GM13976 (cell line): ENCODE measurements around the gene RABGAP1.

Experiments
- DNase-seq: peaks from one replicate; pipeline ENCODE4 v3.0.0; 2012; ENCODE audit warnings: low spot score
- in situ Hi-C: fragments of 300-500 bp; cut with MboI; formaldehyde crosslinking; loops from one replicate; pipeline ENCODE4 v1.12.0; 2022; ENCODE audit warnings: low sequenced_read_pairs, mixed read lengths, inconsistent platforms; ENCODE audit not compliant: unreplicated experiment
- TF ChIP-seq, protein P1 (sequence below): IDR thresholded peaks from 2 replicates; pipeline ENCODE4 v1.5.1; 2012; ENCODE audit warnings: borderline replicate concordance, mild to moderate bottlenecking; ENCODE audit not compliant: insufficient read depth; ENCODE audit errors: extremely low read depth, missing control alignments, control extremely low read depth

The RABGAP1 gene

DNA sequence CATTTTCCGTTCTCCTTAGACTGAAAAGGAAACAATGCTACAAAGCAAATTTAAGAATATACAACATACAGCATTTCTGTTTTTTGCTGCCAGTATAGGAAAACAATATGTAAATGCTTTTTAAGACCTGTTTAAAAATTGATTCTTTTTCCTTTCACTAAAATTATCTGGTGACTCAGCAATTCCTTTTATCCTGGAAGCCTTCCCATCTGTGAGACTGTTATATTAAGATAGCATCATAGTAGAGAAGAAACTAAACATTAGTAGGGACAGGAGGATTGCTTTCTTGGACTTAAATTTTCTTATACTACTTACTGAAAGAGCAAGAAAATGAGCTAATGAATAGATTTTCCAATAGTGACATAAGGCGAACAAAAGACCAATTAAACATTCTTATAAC, 62.6 kb downstream of the RABGAP1 start:
- TF ChIP-seq, protein P1, sequence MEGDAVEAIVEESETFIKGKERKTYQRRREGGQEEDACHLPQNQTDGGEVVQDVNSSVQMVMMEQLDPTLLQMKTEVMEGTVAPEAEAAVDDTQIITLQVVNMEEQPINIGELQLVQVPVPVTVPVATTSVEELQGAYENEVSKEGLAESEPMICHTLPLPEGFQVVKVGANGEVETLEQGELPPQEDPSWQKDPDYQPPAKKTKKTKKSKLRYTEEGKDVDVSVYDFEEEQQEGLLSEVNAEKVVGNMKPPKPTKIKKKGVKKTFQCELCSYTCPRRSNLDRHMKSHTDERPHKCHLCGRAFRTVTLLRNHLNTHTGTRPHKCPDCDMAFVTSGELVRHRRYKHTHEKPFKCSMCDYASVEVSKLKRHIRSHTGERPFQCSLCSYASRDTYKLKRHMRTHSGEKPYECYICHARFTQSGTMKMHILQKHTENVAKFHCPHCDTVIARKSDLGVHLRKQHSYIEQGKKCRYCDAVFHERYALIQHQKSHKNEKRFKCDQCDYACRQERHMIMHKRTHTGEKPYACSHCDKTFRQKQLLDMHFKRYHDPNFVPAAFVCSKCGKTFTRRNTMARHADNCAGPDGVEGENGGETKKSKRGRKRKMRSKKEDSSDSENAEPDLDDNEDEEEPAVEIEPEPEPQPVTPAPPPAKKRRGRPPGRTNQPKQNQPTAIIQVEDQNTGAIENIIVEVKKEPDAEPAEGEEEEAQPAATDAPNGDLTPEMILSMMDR, result no peak
- in situ Hi-C loops, result no loop called here
- no peak for DNase-seq

DNA sequence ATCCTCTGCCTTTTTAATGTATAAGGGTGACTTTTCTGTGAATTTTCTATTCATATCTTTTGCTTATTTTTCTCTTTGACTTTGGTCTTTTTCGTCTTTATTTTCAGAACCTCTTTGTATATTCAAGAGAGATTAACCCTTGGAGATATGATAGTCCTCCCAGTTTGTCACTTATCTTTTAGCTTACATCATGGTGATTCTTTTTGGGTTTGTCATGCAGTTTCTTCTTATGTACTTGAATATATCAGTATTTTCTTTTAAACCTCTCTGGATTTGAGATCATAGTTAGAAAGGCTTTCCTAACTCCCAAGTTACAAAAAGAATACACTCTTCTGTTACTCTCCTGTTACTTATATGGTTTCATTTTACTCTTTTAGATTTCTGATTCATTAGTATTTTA, 65.1 kb downstream of the RABGAP1 start:
- DNase-seq, result no peak
- in situ Hi-C loops, result no loop called here
- TF ChIP-seq, protein P1, result no peak

- in situ Hi-C loops, result no loop called here
- no peak for DNase-seq
- TF ChIP-seq, protein P1, result no peak
These were observed 66.4 kb downstream of the RABGAP1 start for GRCh38 chr9:123007269-123007668.

DNA sequence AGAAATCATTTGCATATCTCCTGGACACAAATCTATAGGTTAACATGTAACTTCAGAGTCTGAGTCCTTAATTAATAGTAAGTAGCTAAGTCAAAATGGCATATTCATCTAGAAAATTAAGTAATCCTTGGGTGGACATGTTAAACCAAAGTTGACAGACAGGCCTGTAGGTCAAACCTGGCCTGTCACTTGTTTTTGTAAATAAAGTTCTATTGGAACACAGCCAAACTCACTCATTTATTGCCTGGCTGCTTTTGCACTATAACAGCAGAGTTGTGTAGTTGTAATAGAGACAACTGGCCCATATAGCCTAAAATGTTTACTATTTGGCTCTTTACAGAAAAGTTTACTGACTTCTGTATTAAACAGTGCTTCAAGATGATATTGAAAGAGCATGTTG, 68.1 kb downstream of the RABGAP1 start:
- TF ChIP-seq, protein P1, result no peak
- in situ Hi-C loops, result no loop called here
- DNase-seq, result no peak

DNA sequence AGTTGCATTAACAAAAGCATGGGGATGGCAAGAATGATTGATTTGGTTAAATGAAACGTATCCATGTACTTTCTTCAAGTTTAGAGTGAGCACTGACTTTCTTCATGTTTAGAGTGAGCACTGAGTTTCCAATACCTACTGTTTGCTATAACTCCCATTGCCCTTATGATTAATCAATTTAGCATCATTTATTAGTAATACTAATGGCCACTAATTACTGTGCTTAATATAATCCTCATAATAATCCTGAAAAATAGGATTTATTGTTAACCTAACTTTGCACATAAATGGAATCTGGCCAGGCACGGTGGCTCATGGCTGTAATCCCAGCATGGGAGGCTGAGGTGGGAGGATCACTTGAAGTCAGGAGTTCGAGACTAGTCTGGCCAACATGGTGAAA, 70.6 kb downstream of the RABGAP1 start:
- TF ChIP-seq, protein P1, result no peak
- no peak for DNase-seq
- in situ Hi-C loops, result no loop called here

DNA sequence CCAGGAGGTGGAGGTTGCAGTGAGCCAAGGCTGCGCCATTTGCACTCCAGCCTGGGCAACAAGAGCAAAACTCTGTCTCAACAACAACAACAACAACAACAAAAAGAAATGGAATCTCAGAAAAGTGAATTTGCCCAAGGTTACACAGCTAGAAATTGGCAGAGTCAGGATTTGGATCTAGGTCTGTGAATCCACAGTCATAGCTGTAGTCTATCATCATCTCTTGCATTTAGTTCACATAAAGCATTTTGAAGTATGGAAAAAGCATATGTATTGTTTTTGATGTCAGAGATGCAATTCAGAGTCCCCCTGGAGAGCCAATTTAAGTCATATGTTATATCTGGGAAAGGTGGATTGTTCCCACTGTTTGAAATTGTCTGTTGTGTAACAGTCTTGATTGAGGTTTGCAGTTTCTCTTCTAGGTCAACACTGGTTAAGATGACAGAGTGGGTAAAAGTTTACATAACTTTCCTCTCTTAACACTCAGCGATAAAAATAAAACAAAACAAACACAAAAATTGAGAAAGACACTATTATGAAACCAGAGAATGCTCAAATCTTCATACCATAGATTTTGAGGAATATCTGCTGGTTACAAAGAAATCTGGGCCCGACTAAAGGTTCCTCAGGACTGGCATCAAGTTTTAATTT, 71.2 kb downstream of the RABGAP1 start:
- no peak for DNase-seq
- TF ChIP-seq, protein P1, result no peak
- in situ Hi-C loops, result no loop called here
